HG03175 (cell line): ENCODE measurements around the gene PXK.
A peak's percentile ranks its signal among the peaks of the same experiment; 100 is the strongest.
"Not testable (repeated sequence)": the region's sequence is repeated elsewhere in the genome, so short reads cannot be mapped to it uniquely, and the experiment has no call there.

Experiments used
- ATAC-seq: cut with Tn5 transposase; IDR thresholded peaks from one replicate; pipeline ENCODE4 v1.9.1; 2021; ENCODE audit warnings: mild to moderate bottlenecking, moderate library complexity; ENCODE audit not compliant: unreplicated experiment

The PXK gene

DNA sequence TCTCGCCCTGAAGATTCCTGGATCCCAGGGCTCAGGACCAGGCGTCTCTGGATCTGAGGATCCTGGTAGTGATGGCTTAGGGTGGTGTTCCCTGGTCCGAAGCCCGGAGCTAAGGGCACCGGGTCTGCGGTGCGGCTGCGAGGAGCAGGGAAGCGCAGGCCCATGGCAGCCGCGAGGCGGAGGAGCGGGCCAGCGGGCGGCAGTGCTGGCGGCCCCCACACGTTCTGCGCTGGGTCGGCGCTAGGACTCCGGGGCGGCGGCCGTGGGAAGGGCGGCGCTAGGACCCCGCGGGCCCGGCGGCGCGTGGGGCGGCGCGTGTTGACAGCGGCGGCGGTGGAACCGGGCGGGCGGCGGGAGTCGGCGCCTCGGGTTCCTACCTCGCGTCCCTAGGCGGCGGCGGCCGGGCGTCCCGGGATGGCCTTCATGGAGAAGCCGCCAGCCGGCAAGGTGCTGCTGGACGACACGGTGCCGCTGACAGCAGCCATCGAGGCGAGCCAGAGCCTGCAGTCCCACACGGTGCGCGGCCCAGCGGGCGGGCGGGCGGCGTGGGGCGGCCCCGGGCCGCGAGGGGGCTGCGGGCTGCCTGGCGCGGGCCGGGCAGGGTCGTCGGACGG lies at the start of gene PXK:
PXK (plus strand) TSS at position 318 of the 614 bp plus-strand sequence; CDS start at position 415, 97 bp downstream.
- ATAC-seq = peak; percentile 89

DNA sequence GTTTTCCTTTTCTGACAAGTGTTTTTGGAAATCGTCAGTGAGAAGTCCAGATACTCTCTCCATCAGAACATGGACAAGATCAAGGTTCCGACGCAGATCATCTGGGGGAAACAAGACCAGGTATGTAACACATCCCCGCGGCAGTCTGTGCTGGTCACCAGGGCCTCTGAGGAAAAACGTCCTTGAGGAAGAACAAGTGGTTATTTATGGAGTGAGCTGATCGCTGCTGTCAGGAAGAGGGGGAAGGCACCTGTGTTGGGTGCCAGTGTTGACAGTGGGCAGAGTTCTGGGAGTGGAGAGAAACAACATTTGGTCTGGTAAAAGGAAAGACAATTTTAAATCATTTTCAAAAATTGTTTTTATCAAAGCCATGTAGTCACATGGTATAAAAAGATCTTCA lies 47.4 kb upstream of the PXK start:
- ATAC-seq = no peak

DNA sequence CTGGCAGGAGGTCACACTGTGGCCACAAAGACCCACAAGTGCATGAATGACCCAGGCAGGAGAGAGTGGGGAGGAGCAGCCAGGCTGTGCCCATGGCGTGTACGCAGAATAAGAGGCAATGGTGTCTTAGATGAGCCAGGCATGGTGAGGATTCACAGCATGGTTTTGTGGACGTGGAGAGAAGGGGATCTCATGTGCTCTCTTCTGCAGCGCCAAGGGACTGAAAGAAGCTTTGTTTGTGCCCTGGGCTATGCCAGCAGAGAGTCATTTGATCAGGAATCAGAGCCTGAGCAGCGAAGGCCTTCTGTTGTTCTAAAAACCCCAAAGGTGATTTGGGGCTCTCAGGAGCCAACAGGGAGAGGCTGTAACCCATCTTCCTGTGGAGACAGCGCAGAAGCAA lies 45.3 kb upstream of the PXK start:
- no peak for ATAC-seq

DNA sequence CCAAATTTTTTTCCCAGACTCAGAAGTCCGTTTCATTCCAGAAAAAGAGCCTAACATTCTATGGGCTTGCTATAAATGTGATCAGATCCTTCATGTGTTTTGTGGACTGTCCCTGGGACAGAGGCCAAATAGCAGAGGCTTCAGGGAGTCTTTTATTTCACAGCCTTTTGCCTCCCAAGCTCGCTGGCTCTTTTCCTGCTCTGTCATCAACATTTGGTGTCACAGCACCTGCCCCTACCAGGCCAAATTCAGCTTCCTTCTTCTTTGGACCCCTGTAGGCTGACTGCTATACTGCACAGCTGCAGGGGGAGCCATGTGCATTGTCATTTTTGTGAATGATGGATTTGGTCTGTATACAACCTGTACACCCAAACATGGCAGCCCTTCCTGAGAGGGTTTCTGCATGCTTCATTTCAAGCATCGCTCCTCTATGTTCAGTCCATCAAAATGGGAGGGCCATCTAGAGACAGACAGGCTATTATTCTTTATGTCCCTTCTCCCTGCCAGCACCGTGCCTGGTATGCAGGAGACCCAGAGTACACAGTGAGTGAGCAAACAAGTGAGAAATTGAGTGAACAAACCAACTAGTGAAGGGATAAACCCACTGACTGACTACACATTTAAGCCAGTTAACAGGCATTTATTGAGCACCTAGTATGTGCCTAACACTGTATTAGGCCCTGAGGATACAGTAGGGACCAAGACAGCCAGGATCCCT lies 44.5 kb upstream of the PXK start:
- no peak for ATAC-seq

DNA sequence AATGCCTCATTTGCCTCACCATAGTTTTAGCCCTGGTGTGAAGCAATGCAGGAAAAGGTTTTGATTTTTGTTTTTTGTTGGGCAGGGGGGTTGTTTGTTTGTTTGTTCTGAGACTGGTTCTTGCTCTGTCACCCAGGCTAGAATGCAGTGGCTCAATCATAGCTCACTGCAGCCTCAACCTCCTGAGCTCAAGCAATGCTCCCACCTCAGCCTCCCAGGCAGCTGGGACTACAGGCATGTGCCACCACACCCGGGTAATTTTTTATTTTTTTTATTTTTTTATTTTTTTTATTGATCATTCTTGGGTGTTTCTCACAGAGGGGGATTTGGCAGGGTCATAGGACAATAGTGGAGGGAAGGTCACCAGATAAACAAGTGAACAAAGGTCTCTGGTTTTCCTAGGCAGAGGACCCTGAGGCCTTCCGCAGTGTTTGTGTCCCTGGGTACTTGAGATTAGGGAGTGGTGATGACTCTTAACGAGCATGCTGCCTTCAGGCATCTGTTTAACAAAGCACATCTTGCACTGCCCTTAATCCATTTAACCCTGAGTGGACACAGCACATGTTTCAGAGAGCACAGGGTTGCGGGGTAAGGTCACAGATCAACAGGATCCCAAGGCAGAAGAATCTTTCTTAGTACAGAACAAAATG lies 43.6 kb upstream of the PXK start:
- ATAC-seq = not testable (repeated sequence)

DNA sequence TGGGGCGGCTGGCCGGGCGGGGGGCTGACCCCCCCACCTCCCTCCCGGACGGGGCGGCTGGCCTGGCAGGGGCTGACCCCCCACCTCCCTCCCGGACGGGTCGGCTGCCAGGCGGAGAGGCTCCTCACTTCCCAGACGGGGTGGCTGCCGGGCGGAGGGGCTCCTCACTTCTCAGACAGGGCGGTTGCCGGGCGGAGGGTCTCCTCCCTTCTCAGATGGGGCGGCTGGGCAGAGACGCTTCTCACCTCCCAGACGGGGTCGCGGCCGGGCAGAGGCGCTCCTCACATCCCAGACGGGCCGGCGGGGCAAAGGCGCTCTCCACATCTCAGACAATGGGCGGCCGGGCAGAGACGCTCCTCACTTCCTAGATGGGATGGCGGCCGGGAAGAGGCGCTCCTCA lies 42.2 kb upstream of the PXK start:
- not testable (repeated sequence) for ATAC-seq

DNA sequence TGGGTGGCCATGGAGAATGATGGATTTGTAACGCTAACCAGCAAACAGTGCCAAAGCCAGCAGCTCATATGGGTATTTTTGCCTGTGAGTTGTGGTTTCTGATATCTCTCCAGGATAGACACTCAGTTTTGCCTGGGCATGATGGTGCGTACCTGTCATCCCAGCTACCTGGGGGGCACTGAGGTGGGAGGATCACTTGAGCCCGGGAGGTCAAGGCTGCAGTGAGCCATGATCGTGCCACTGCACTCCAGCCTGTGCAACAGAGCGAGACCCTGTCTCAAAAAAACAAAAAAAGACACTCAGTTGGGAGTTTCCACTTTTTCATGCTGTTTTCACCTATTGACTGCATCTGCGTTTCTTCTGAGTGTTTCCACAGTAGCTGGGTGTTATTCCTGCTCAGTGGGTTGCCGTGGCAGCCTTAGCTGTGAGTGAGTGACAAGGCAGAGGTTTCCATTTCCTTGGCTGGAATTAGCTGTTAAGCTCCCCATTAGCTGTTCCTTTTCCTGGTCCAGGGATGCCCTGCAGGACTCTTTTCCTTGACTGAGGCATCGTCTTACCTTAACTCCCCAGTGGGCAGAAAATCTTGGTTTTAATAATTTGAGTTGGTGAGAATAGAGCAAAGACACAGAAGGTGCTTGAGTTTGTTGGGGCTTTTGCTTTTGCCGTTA lies 40.9 kb upstream of the PXK start:
- ATAC-seq = no peak

DNA sequence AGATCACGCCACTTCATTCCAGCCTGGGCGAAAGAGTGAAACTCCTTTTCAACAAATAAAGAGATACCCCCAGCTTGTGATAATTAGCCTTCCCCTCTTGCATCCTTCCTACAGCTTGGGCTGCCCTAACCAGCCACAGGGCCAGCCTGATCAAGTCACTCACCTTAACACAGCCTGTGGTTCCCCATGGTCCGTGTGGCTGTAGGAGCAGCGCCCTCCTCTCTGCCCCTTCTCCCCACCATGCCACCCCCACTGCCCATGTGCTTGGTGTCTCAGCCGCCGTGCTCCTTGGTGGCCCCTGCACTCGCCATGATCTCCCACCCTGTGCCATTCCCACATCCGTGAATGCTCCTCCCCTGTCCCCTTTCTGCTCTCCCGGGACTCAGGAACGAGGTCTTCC lies 39.8 kb upstream of the PXK start:
- no peak for ATAC-seq

DNA sequence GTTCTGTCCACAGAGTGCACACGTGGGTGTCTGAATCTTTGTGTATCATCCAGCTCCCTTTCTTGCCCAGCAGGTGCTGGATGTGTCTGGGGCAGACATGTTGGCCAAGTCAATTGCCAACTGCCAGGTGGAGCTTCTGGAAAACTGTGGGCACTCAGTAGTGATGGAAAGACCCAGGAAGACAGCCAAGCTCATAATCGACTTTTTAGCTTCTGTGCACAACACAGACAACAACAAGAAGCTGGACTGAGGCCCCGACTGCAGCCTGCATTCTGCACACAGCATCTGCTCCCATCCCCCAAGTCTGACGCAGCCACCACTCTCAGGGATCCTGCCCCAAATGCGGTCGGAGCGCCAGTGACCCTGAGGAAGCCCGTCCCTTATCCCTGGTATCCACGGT lies 39.2 kb upstream of the PXK start:
- ATAC-seq = no peak

DNA sequence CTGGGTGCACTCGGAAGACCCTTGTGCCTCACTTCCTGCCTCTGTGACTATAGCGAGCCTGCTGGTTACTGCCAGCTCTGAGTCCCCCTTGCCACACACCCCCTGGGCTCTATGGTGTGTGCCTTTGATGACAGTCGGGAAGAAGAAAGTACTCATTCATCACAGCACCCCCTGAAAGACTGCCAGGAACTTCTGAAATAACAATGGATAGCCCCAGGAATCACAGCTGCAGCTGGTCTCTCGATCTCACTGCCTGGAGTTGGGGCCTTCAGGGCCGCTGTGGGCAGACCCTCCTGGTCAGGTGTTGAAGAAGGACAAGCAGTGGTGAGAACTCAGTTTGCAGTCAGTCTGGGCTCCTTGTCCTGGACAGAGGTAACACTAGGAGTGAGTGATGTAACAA lies 36.4 kb upstream of the PXK start:
- no peak for ATAC-seq

DNA sequence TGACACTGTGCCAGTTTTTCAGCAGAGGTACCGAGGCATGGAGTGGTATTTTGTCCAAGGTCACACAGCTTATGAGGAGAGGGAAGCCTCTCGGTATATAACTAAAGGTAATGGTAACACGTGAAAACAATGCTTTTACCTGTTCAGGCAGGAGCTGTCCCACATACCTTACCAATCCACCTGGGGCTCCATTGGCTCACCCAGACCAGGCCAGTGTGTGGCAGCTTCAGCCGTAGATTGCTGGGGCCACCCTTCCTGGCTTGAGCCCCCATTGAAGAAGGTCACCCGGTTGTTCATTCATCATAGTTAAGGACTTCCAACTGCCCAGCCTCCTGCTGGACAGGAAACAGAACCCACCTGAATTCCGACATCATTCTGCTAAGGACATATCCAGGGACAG lies 35.8 kb upstream of the PXK start:
- no peak for ATAC-seq

DNA sequence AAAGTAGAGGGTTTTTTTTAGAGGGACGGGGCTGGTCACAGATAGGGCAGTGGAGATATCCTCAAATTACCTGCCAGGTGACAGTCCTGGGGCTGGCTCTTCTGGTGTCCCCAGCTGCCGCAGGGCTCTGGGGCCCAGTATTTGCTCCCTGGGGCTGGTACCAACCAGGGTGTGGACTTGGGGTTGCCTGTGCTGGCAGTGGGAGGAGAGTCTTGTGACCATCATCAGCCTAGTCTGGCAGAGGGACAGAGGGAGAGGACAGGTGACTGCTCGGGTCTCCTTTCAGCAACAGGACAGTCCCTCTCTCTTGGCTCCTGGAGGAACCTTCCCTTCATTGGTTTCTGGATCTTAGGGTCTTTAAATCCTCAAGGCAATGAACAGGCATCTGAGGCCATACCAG lies 34.5 kb upstream of the PXK start:
- ATAC-seq = no peak

DNA sequence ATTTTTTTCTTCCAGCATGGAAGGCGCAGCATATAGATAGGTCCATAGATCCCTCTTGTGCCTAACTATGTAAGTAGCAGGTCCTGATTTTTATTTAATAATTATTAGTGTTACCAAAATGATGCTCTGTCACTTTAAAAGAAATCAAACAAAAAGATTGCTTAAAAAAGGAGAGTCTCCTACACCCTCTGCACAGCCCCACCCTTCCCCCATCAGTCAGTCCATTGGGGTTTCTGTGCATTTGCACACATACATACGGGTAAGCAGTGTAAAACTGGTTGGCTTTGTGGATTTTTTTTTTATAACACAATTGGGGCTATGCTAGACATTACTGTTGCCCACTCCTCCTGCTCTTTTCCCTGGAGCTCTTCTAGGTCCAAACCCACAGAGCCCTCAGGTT lies 33.6 kb upstream of the PXK start:
- no peak for ATAC-seq

DNA sequence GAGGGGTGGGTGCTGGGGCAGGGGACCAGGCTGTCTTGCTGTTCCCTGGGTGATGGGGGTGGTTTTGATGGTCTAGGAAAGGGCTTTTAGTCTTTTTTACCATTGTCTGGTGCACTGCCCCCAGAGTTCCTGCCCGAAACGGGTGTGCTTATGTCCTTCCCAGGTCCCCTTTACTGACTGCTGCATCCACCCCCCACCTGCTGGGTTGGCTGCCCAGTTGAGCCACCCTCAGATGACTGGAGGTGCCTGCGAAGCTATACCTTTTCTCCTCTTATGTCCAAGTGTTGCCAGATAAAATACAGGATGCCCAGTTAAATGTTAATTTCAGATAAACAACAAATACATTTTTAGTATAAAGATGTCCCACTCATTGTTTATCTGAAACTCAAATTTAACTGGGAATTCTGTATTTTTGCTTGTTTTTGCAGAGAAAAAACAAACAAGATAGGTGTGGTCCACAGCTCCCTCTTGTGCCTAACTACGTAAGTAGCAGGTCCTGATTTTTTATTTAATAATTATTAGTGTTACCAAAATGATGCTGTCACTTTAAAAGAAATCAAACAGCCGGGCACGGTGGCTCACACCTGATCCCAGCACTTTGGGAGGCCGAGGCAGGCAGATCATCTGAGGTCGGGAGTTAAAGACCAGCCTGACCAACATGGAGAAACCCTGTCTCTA lies 32.7 kb upstream of the PXK start:
- ATAC-seq = no peak

DNA sequence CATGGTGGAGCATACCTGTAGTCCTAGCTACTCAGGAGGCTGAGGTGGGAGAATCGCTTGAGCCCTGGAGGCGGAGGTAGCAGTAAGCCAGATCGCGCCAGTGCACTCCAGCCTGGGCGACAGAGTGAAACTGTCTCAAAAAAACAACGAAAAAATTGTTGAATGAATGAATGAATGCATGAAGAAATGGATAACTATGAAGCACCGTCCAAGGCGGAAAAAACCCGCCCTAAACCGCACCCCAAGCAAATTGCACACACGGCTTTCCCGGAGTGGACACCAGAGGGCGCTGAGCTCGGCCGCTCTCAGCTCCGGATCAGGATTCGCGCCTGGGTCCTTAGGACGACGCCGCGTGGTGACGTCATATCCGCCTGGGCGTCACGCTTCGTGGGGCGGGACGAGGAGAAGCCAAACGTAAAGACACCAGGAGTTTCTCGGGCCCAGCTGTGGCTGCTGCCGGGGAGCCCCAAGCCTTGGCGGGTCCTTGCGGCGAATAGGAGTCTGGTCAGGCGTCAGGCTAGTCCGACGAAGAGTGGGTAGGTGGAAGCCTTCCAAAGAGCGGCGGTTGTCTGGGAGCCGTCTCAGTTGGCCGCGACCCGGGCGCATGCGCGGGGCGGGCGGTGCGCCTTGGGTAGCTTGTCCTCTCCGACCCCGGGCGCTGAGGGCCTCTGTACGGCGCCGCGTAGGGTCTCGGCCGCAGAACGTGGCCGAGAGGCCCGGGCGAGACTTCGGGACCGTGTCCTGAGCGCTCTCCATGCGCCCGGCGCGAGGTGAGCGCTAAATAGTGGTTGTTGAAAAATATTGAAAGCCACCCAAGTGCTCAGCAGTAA lies 26.6 kb upstream of the PXK start, which contains the start of the genes HTD2 and RPP14:
HTD2 (plus strand) TSS at position 639 of the 830 bp plus-strand sequence. CDS start 11,094 bp downstream, outside the sequence.
RPP14 (plus strand) TSS at position 364 of the 830 bp plus-strand sequence. CDS start 4,085 bp downstream, outside the sequence.
- peak; percentile 88 for ATAC-seq

DNA sequence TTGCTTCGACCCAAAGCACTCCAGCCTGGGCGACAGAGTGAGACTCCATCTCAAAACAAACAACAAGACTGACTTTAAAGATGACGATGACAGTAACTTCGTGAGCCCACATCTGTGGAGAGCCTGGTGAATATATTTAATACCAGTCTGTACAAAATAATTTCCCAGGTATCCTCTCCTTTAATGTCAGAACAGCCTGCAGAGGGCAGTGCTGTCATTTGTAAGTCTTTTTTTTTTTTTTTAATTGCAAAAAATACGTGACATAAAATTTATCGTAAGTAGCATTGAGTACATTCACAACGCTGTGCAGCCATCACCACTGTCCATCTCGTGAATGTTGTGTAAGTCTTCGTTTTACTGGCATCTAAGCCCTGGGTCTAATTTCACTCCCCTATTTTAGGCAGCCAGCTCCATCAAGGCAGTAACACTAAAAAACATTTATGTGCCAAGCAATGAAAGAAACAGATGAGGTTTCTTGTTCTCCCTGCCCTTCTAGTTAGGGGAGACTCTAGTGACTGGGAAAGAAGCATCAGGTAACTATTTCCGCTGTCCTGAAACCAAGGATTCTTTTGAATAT lies 25.0 kb upstream of the PXK start:
- ATAC-seq = no peak

DNA sequence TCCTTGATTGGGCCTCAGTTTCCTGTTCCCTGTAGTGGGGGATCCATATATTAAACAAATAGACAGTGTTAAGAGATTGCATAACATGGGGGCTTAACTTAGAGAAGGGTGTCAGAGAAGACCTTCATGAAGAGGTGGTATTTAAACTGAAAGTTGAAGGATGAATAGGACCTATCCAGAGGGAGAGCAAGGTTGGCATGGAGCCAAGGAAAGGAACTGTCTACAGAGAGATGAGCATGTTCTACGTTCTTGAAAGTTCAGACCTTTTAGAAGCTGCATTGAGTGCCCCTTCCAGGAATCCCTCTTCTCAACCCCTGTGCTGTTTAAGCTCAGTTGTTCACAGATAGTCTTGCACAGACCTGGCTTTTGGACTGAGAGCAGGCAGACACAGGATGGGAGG lies 24.0 kb upstream of the PXK start:
- no peak for ATAC-seq

DNA sequence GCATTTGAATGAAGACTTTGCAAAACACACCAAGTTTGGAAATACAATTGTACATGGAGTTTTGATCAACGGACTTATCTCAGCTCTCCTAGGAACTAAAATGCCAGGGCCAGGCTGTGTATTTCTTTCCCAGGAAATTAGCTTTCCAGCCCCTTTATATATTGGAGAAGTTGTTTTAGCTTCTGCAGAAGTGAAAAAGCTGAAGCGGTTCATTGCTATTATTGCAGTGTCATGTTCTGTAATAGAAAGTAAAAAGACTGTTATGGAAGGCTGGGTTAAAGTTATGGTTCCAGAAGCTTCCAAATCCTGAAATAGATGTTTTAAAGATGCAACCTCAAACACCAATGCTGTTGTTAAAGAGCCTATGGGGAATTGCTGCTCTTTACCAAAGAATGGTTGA lies 14.9 kb upstream of the PXK start:
- no peak for ATAC-seq

DNA sequence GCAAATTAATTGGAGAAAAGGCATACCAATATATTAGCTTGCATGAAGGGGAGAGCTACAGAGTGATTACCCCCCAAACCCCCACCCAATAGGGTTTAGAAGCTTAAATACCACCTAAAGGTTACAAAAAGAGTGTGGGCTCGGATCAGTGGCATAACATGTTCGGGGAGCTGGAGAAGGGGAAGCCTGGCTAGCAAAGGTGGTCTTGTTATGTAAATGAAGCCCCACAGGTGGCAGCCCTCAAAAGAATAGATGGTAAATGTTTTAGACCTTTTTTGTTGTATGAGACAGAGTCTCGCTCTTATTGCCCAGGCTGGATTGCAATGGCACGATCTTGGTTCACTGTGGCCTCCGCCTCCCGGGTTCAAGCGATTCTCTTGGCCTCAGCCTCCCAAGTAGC lies 10.9 kb upstream of the PXK start:
- no peak for ATAC-seq

DNA sequence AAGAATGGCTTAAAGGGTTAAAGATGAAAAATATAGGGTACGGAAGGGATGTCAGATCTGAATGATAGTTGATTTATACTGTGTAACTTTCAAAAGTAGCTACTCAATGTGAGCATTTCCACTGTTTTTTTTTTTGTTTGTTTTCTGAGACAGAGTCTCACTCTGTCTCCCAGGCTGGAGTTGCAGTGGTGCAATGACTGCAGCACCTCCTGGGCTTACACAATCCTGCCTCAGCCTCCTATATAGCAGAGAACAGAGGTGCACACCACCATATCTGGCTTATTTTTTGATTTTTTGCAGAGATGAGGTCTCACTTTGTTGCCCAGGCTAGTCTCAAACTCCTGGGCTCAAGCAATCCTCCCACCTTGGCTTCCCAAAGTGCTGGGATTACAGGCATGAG lies 9.9 kb upstream of the PXK start:
- no peak for ATAC-seq
